Left ventricle myocardium inferior (tissue), 1 donor: ENCODE results near the gene STAC2. TPM values are rescaled to one million over a fixed set of nuclear protein-coding genes. Genes with fewer than 3 reads are reported as not detected.

Experiments used
- DNase-seq: peaks from one replicate; pipeline ENCODE4 v3.0.0-alpha.2; 2020
- H3K27ac ChIP-seq: fragments of 200-600 bp; replicated peaks from 2 replicates; pipeline ENCODE4 v1.8.0; 2021
- H3K27me3 ChIP-seq: fragments of 200-600 bp; 2 replicates; pipeline ENCODE4 v1.8.0; 2021; ENCODE audit warnings: low read depth
- H3K36me3 ChIP-seq: fragments of 200-600 bp; 2 replicates; pipeline ENCODE4 v1.8.0; 2021
- H3K4me1 ChIP-seq: fragments of 200-600 bp; 2 replicates; pipeline ENCODE4 v1.8.0; 2021
- H3K4me3 ChIP-seq: fragments of 200-600 bp; 2 replicates; pipeline ENCODE4 v1.8.0; 2021; ENCODE audit warnings: mild to moderate bottlenecking, moderate library complexity
- H3K9me3 ChIP-seq: fragments of 200-600 bp; replicated peaks from 2 replicates; pipeline ENCODE4 v1.8.0; 2021
- intact Hi-C: fragments of 100-400 bp; cut with micrococcal nuclease; formaldehyde crosslinking; loops from one replicate; pipeline ENCODE4 v1.11.0; 2022
- total RNA-seq: library from RNA; stranded (reverse); fragmentation: NEBNext Ultra II Directional; extraction: Animal tissue kit (Norgen Biotek cat#: 25700); gene quantifications from one replicate; pipeline ENCODE4 v1.2.1, GENCODE V29; 2021
- TF ChIP-seq, protein P1 (sequence below): fragments of 200-600 bp; IDR thresholded peaks from 2 replicates; pipeline ENCODE4 v1.8.0; 2021; ENCODE audit warnings: antibody characterized with exemption, mild to moderate bottlenecking, borderline replicate concordance
- donor health status: DM: no; HTN: yes; CAD: no; lungs with severe emphysema.

STAC2 gene
- total RNA-seq, 1 donor from 2014 or later: 0.36 TPM

DNA sequence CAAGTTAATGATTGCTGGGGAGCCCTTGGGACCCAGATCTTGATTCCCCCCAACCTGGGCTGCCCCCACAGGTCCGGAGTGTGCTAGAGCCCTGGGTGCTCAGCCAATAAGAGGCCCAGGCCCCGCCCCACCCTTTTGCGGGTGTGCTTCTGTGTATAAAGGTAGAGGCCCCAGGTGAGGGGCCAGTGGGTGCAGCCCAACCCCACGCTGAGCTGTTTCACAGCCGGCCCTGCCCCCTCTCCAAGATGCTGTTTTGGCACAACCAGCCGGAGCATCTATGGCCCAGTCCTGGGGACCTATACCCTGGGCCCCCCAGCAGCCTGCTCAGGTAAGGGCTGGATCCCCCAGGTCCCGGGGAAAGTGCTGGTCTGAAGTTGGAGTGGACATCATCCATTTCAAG, 11.8 kb upstream of the STAC2 start:
- intact Hi-C loops: no loop called here
- Histone ChIP-seq H3K4me3 (no peak overlapping the region), H3K9me3 (no peaks in the 10 kb centered on the region), H3K36me3 (no peaks in the 10 kb centered on the region), H3K4me1 (peaks cover 9% of the 10 kb centered on the region), H3K27ac (no peak overlapping the region), H3K27me3 (peaks cover 68% of the 10 kb centered on the region)
- DNase-seq: no peak
- TF ChIP-seq, protein P1, sequence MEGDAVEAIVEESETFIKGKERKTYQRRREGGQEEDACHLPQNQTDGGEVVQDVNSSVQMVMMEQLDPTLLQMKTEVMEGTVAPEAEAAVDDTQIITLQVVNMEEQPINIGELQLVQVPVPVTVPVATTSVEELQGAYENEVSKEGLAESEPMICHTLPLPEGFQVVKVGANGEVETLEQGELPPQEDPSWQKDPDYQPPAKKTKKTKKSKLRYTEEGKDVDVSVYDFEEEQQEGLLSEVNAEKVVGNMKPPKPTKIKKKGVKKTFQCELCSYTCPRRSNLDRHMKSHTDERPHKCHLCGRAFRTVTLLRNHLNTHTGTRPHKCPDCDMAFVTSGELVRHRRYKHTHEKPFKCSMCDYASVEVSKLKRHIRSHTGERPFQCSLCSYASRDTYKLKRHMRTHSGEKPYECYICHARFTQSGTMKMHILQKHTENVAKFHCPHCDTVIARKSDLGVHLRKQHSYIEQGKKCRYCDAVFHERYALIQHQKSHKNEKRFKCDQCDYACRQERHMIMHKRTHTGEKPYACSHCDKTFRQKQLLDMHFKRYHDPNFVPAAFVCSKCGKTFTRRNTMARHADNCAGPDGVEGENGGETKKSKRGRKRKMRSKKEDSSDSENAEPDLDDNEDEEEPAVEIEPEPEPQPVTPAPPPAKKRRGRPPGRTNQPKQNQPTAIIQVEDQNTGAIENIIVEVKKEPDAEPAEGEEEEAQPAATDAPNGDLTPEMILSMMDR: no peak

GRCh38 chr17:39236981-39237441, 11.3 kb upstream of the STAC2 start:
- intact Hi-C loops: no loop called here
- no peak for DNase-seq
- H3K27me3 ChIP-seq: peaks cover 74% of the 10 kb centered on the region

DNA sequence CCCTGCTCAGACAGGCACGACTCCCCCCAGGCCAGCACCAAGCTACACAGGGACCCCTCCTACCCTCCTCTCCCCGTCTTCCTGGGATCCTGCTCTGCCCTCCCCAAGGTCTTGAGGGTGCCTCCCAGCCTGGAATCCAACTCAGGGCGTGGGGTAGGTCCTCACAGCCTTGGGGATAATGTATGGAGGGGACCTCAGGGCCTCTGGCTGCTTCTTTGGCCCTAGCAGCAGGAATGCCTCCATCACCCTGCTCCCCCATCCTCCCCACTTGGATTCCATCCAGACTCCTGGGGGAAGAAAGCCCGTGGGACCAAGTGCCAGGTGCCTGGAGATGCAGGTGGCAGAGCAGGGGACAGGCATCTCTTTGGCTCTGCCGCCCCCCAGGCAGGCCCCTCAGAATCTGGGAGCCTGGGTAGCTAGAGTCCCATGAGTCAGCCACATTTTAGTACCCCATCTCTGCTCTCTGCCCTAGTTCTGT, 10.7 kb upstream of the STAC2 start:
- H3K4me3 ChIP-seq: no peak overlapping the region
- no peak for DNase-seq
- H3K36me3 ChIP-seq: no peaks in the 10 kb centered on the region
- H3K4me1 ChIP-seq: peaks cover 17% of the 10 kb centered on the region
- H3K9me3 ChIP-seq: no peaks in the 10 kb centered on the region
- H3K27ac ChIP-seq: no peak overlapping the region
- H3K27me3 ChIP-seq: peaks cover 79% of the 10 kb centered on the region
- TF ChIP-seq, protein P1: no peak
- intact Hi-C loops: no loop called here

More at GRCh38 chr17:39236981-39237441, 11.3 kb upstream of the STAC2 start:
- Histone ChIP-seq H3K4me1 (peaks cover 12% of the 10 kb centered on the region), H3K36me3 (no peaks in the 10 kb centered on the region), H3K4me3 (no peak overlapping the region), H3K27ac (no peak overlapping the region), H3K9me3 (no peaks in the 10 kb centered on the region)
- TF ChIP-seq, protein P1: no peak

GRCh38 chr17:39235555-39236449, 10.1 kb upstream of the STAC2 start:
- Histone ChIP-seq H3K36me3 (no peaks in the 10 kb centered on the region), H3K27me3 (peaks cover 81% of the 10 kb centered on the region), H3K27ac (no peak overlapping the region), H3K9me3 (no peaks in the 10 kb centered on the region), H3K4me1 (peaks cover 18% of the 10 kb centered on the region), H3K4me3 (no peak overlapping the region)
- DNase-seq: no peak
- intact Hi-C loops: no loop called here
- TF ChIP-seq, protein P1: peak; percentile 54

DNA sequence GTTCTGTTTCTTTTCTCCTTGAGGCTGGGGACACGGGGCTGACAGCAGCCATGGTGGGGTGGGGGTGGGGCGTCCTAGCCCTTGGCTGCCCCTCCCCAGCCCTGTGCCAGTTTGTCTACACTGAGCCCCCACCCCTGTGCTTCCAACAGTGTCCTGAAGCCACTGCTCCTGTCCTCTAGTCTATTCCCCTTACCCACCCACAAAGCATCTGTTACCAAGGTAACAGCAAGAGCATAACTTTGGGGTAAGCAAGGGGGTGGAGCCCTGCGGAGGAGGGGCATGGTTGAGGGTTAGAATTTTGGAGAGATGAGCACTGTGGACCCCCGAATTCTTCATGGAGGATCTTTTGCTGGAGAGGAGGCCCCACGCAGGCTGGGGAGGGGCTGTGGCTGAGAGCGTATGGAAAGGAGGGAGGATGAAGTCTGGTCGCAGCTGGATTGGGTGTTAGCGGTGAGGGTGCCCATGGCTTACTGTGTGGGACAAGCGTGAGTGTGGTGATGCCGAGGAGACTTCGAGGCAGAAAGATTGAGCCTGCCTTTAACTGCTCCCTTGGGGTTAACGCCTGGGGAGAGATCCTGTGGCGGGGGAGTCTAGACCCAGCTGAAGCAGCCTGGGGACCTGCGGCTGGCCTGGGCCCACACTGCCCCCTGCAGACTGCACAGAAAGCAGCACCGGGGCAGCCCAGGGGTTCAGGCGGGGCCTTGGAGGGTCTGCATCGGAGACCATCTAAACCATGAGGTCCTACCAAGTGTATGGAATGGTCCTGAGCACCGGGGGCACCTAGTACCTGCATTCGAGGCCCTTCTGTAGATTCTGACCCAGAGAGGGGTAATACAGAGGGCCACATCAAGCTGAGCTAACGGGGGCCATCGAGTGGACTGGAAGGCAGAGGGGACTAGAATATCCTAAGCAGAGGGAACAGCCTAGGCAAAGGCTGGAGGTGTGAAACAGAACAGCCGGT, 6.1 kb upstream of the STAC2 start:
- peak; percentile 40 for DNase-seq
- H3K4me1 ChIP-seq: peaks cover 9% of the 10 kb centered on the region
- TF ChIP-seq, protein P1: peak; percentile 86
- no peaks in the 10 kb centered on the region for H3K9me3 ChIP-seq
- intact Hi-C loops: no loop called here
- H3K27ac ChIP-seq: no peak overlapping the region
- H3K27me3 ChIP-seq: peaks cover 87% of the 10 kb centered on the region
- H3K36me3 ChIP-seq: no peaks in the 10 kb centered on the region
- H3K4me3 ChIP-seq: peak overlapping the region; percentile 33
